ENCODE results near the gene MRPS2.
"Not testable (repeated sequence)": the region's sequence is repeated elsewhere in the genome, so short reads cannot be mapped to it uniquely, and the experiment has no call there.

GRCh38 chr9:135451909-135452308 is 48.6 kb upstream of the MRPS2 start:
- TF ChIP-seq, protein P1, sequence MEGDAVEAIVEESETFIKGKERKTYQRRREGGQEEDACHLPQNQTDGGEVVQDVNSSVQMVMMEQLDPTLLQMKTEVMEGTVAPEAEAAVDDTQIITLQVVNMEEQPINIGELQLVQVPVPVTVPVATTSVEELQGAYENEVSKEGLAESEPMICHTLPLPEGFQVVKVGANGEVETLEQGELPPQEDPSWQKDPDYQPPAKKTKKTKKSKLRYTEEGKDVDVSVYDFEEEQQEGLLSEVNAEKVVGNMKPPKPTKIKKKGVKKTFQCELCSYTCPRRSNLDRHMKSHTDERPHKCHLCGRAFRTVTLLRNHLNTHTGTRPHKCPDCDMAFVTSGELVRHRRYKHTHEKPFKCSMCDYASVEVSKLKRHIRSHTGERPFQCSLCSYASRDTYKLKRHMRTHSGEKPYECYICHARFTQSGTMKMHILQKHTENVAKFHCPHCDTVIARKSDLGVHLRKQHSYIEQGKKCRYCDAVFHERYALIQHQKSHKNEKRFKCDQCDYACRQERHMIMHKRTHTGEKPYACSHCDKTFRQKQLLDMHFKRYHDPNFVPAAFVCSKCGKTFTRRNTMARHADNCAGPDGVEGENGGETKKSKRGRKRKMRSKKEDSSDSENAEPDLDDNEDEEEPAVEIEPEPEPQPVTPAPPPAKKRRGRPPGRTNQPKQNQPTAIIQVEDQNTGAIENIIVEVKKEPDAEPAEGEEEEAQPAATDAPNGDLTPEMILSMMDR (IDR thresholded peaks at IDR 0.05) = not testable (repeated sequence)
- not testable (repeated sequence) for TF ChIP-seq POLR2AphosphoS5, EP300 (IDR thresholded peaks at IDR 0.05)

Measured in suprapubic skin (tissue), 4 donors.